Amygdala (tissue), 56 donors: ENCODE data around the gene TNS1.
A peak's percentile ranks its signal among the peaks of the same experiment; 100 is the strongest.

Experiments used
- DNase-seq, 56 donors: peaks; one replicate each; lab custom pipeline; 2025; lab: John Stamatoyannopoulos, UW

Gene TNS1

DNA sequence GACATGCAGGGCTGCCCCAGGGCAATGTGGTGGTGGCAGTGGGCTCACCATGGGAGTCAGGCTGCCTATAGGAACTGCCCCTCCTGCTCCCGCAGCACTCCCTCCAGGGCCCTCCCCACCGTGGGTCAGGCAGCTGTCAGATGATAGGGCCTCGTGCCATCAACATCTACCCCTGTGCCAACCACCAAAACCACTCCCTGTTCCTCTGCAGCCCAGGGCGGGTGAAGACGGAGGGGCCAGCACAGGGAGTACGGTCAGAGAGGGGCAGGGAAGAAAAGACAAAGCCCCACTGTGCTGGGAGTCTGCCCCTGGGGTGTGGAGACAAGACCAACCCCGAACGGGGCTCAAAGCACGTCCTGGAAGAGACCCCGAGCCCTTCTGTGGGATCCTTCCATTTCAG, 97.4 kb downstream of the TNS1 start:
- peak in 24 of 56 donors; percentile 26 to 69 (median 50) for DNase-seq

DNA sequence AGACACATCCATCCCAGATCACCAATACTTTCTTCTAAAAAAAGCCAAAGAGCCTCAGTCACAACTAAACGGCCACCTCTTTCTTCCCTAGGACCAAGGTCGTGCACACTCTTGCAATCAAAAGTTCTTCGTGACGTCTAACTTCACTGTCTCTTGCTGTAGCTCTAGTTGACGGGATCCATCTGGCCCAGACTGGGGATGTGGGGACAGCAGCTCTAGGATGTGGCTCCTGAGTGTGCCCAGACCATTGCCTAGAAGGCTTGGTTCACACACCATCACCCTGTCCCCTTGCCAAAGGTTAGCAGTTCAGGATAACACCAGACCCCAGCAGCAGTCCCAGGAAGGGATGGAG, 98.2 kb downstream of the TNS1 start:
- DNase-seq: no peak

DNA sequence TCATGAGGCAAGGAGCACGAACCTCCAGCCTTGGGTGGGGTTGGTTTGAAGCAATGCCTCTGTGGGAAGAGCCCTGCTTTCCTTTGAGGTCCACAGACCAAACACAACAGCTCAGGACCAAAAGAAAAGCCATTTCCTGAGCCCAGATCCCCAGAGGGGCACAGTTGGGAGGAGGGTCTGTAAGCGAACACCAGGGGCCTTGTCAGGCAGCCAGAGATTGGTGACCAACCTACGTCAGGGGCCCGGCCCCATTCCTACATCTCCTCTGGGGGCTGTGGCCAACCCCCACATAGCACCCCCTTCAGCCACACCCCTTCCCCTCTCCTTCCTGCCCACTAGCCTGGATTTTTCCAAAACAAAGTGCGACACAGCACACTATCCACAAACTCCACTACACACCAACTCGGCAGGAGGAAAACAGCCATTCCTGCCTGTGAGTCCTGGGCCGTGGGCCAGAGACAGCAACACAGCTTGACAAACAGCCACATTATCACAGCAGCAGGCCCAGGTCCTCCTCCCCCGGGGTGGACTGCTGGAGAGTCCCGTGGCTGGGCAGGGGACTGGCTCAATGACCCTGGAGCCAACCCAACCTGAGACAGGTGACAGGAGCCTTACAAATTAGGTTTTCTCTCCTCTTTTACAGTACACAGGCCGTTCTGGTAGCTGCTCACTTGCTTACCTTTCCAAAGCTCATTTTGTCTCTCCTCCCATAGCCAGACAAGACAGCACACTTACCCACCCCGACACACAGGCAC, 98.8 kb downstream of the TNS1 start:
- peak in 33 of 56 donors; percentile 19 to 70 (median 44) for DNase-seq

DNA sequence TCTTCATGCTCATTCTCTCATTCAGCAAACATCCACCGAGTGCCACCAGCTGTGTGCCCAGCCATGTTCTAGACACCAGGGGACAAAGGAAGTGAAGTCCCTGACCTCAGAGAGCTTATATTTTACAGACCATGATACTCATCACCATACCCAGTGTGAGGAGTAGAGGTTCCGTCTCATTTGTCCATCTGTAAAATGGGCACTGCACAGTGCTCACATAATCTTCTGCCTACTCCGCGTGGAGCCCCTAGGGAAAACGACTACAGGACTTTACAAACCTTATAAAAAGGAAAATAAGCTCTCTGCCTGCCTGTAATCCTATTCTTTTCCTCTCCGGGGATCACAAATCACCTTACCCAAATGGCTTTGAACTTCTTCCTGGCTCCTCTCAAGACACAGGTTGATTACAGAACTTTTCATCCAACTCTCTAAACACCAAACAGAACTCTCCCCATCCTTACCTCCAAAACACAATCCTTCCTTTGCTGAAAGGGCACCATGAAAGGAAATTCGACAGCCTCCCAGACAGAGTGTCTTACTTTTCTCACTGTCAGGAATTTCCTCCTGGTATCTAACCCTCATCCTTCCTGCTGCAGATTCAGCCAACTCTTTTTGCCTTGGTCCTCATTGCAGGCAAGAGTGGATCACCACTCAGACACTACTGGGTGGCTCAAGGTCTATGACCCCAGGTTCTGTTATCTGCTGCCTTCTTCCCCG, 99.5 kb downstream of the TNS1 start:
- no peak for DNase-seq

DNA sequence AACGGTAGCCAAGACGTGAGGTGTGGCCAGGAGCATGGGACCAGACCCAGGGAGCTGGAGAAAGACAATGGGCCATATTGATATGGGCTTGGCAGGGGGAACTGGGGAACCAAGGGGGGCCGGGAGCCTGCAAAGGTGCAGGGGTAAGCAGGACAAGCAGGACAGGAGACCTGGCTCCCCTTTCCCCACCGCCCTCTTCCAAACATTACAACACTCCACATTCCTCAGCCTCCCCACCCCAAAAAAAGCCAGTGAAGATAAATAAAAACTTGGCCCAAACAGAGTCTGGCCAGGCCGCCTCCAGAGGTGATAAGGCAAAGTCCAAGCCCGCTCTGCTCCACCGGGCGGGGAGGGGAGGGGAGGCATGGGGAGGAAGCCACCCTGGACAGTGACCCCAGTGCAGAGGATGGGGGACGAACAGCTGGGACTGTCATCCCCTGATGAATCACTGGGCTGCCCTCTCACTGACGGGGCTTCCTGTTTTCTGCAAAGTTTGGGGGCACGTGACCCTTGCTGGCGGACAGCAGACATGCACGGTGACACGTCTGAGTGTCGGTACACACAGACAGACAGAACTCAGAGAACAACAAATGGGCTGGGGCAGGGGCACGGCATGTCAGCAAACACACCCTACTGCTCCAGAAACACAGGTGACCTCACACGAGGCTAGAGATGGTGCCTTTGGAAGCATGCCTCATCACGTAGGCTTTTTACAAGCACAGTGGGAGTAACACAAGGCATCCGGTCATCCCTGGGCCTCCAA, 100.2 kb downstream of the TNS1 start:
- peak in 2 of 56 donors; percentile 12 to 14 for DNase-seq

DNA sequence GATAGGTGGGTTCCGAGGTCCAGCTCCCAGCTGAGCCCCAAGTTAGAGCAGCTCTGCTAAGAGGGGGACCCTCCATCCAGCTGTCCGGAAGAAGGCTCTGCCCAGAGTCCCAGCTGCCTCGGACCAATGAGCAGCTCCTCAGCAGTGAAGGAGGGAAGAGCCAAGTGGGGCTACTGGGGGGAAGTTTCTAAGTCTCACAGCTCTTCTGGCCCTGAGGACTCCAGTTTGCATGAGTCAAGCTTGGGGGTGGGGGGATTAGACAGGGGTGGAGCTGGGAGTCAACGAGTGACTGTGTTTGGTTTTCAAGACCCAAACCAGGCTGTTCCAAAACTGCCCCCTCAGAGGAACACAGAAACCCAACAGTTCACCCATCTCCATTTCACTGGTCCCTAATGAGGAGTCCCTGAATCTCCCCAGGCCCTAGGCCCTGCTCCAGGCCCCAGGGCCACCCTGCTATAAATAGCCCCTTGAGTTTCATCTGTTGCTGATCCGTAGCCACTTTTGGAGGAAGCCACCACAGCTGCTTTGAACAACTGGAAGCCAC, 100.9 kb downstream of the TNS1 start:
- no peak for DNase-seq

DNA sequence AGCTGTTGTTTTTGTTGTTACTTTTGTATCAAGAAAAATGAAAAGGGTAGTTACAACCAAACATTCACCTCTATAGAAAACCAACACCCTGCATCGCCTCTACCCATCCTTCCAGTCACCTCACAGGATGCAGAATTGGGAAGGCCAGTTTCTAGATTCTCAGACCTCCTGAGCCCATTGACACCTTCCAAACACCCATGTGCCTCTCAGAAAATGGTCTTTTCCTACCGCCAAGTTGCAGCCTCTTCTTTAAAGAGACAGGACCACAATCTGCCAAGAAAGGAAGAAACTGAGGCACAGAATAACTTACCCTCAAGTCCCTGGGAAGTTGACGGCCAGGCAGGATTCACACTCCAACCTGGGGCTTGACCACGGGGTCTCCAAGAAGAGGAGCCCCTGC, 101.4 kb downstream of the TNS1 start:
- DNase-seq: no peak

DNA sequence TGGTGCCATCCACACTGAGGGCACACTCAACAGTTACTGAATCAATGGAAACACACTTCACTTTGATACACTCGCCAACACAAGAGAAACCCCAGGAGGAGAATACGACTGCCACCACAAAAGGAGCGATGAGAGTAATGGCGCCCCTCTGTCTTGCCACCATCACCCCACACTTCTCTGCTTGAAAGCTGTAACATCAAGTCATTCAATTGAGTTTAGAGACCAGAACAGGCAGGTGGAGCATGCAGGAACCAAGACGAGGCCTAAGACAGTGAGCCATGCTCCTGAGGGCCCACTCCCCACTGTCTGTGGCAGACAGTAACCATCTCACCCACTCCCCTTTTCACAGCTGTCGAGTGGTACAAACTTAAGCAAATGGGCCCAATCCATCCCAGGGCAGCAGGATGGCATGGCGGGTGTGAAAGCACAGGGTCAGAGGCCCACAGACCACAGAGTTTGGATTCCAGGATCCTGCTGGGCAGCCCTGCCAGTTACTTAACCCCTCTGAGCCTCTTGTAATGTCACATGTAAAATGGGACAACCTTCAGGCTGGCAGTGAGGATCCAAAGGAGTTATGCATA, 101.9 kb downstream of the TNS1 start:
- no peak for DNase-seq

DNA sequence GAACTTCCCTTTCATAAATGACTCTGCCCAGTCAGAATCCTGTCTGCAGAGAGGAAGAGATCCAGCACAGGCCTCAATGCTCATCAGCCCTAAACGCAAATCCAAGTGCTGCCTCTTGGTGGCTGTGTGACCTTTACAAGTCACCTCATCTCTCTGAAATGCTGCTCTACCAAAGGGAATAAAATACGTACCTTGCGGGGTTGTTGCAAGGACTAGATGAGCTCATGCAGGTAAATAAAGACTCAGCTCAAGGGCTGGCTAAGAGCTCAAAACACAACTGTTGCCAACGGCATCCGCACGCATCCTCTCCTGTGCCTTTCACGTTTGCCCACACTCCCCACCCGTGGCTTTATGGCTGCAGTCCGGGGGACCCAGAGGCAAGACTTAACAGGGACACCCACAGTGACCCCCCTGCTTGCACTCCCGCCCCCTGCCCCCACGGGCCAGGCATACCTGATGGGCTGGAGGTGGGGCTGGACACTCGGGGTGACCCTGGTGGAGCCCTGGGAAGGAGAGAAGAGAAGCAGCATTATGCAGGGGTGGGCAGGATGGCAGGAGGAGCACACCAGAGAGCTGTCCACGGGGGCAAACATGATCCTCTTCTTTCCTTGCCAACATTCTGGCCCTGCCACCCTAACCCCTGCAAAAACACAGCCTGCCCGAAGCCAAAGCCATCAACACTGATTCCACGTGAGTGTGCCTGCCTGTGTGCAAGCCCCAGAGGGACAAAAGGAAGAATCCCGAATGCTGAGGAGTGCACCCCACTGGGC, 102.6 kb downstream of the TNS1 start:
- no peak for DNase-seq

DNA sequence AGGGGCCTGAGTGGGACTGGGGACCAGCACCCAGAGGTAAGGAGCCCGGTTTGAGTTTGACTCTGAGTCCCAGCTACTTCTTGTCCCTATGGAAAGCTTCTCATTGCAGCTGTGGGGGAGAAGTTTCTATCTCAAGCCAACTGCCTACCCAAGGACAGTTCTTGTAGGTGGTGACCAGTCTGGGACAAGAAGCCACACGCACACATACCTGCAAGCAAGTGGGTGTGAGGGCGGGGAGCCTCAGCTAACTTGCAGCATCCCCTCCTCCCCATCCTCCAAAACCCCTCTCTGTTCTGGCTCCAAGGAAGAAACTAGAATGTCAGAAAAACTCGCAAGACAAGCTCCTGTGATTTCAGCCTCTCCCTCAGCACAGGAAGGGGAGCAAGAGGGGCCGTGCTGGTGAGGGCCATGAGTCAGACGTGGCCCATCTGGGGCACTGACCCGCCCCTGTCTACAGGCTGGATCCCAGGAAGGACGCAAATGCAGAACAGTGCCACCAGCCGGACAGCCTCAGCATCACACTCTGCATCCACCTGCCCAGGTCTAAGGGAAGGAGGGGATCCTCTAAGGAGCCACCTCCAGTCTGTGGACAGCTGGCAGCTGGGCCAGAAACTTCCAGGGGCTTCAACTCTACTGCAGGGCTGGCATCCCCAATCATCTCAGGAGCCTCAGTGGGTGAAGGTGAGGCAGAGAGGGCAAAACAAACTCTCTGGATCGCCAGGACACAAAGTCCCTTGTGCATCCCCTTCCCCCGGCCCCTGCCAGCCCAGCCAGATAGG, 103.4 kb downstream of the TNS1 start:
- no peak for DNase-seq

DNA sequence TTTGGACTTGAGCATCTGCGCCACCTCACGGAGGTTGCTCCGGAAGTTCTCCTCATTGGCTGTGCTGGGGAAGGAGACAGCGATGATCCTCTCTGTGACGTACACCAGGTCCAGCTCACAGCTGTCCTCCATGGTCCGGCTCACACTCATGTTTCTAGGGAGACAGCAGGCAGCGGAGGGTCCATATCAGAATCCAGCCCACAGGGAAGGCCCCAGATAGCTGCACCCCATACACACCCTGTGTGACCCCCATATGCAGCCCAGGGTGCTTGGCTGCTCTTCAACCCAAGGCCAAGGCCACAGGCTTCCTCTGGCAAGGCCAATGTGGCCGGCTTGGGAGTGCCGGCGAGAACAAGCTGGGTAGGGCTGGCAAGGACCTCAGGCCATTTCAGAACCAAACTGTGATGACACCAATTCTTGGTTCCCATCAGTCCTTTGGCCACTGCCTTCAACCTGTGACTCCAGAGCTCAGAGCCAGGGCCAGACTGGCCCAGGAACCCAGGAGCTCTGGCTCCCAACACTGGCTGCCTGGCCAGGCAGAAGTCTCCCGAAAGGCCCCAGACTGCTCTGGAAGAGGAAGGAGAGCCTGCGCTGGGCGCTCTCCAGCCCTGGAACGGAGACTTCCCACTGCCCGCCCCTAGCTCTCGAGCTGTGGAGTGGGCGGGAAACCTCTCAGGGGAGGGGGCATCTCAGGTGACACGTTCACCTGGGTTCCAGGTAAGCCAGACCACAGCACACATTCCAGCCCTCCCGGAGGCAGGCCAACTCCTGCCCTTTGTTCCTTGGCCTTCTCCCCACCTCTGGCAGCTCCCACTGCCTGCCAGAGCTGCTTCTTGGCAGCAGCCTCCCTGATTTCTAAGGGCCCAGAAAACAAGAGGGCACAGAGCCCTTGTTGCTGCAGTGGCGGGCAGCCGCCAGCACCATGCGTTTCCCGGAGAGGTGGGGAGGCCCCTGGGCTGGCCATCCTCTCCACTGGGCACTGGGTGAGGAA, 104.7 kb downstream of the TNS1 start:
- peak in 39 of 56 donors; percentile 22 to 86 (median 57) for DNase-seq

DNA sequence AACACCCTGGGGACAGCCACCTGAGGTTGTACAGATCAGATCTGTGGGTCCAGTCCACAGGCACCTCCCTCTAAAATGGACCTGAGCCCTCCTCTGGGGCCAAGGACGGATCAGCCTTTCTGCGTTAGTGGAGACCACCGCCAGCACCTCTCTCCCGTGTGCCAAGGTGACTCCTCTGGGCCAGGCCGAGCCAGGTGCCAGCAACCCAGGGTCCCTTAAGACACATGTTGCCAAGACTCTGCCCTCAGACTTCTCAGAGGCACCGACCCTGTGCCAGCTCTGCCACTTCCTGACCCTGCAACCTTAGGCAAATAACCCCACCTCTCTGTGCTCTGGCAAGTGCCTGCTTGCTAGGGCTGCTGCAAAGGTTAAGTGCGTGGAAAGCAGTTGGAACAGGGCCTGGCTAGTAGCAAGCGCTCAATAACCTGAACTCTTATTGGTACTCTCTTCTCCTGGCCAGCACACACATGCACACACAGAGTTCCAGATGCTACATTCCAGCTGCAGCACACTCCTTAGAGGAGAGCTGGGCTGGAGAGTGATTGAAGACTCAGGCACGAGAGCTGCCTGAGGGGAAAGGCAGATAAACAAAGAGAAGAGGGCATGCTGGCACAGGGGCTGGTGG, 105.6 kb downstream of the TNS1 start:
- no peak for DNase-seq

DNA sequence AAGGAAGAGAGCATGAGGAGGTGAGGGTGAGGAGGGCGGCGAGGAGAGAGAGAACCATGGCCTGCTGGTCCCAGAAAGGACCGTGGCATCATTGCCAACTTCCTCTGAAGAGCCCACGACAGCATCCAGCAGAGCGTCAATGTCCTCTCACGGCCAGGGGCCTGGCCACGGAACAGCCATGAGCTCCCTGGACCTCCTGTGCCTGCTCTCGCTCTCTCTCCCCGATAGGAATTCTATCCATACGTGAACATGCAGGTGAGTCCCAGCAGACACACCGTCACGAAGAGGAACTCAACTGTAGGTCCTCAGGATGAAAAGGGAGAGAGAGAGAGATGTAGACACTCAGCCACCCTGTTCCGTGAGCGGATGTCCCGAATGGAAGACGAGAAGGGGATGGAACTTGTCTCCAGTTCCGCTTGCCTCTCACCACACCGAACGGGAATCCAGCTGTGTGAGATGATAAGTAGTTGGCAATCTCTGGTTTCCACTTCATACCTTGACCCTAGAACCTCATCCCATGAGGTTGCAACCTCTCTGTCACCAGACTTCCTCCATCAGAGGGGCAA, 107.6 kb downstream of the TNS1 start:
- DNase-seq: no peak

DNA sequence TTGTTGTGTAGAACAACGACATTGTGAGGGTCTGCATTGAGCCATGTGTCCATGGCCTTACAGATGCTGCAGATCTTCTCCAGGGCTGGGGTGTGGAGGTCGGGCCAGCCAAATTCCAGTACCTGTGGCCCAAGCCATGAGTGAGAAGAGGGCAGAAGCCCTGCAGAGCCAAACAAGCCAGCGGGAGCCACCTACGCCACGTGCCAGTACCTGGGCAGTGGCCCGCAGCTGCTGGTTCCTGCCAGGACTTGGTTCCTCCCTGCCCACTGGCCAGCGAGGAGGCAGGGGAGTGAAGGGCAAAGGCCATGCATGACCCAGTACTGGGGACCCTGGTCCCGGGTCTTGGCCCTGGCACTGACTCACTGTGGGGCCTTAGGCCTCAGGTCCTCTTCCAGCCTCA, 109.4 kb downstream of the TNS1 start:
- DNase-seq: no peak

DNA sequence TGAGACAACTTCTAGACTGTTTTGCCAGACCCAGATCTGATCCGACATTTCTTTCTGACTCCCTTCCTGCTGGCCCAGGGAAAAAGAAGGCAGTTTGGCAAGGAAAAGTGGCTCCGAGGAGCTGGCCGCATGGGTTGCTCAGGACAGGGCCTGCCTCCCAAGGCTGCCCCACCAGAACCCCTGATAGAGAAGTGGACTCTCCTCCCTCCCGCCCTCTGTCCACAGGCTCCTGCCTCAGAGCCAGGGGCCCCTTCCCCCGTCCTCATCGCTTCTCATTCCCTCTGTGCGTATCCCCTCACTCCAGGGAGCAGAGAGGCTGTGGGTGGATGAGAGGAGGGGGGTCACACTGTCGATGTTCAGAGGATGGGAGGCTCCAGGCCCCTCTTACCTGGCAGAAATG, 110.2 kb downstream of the TNS1 start:
- DNase-seq: no peak

DNA sequence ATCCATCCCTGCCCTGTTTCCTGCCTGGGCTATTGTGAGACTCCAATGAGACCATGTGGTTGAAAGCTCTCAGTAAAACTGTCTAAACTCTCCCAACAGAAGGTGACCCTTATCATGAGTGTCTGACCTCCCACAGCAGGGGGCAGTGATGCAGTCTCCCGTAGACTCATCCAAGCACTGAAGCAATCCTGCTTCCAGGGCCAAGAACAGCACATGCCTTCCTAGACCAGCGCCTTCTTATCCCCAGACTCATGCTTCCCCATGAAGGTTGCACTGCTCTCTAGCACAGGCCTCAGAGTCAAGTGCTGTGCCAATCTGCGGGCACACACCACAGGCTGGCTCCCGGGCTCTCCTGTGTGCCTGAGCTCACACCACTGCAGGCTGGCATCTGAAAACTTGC, 112.3 kb downstream of the TNS1 start:
- DNase-seq: peak in 16 of 56 donors; percentile 10 to 55 (median 22)

DNA sequence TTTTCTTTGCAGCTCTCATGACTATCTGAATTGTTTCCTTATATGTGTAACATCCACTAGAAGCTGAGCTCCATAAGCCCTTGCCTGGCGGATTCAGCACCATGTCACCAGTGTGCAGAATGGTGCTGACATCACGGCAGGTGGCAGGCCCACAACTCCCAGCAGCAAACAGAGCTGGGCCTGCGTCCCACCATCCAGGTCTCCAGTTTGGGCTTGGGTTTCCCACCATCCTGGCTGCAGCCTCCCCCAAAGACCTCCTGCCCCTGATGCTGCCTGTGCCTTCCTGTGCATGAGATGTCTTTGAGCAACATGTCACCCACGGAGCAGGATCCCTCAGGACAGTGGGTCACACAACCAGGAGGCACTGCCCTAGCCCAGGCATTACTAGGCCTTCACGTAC, 113.1 kb downstream of the TNS1 start:
- DNase-seq: no peak
